PC-3 (cell line): ENCODE measurements around the gene SEMG1. TPM values are rescaled to one million over a fixed set of nuclear protein-coding genes. Genes with fewer than 3 reads are reported as not detected.

ENCODE experiments used
- ATAC-seq: fragments of 200-7000 bp; cut with Tn5 transposase; 2 replicates; pipeline ENCODE4 v1.9.1; 2020; ENCODE audit warnings: mild to moderate bottlenecking, moderate library complexity
- BruUV-seq: library from RNA; stranded (reverse); fragments of 400-500 nt; replicated peaks from 2 replicates; lab custom pipeline; 2021; lab: Mats Ljungman, UMichigan
- CTCF ChIA-PET: fragments of 300-600 bp; sonication (Branson Sonifier 250); formaldehyde crosslinking; loops from one replicate; lab custom pipeline; 2022; ENCODE audit warnings: antibody characterized with exemption; lab: Charles Lee
- POLR2A ChIA-PET: fragments of 300-600 bp; sonication (Branson Sonifier 250); formaldehyde crosslinking; loops from one replicate; lab custom pipeline; 2022; ENCODE audit warnings: antibody characterized with exemption; ENCODE audit not compliant: unreplicated experiment; lab: Charles Lee
- DNase-seq: peaks from one replicate; pipeline ENCODE4 v3.0.0-alpha.2; 2015
- H2AFZ ChIP-seq: fragments of 300-600 bp; sonication (generic); 2 replicates; pipeline ENCODE4 v1.6.0; 2016; ENCODE audit warnings: antibody characterized with exemption, low read length
- H3F3A ChIP-seq: fragments of 300-600 bp; sonication (generic); one replicate; pipeline ENCODE4 v1.6.0; 2017; ENCODE audit warnings: antibody characterized with exemption, low read length, control low read depth, mild to moderate bottlenecking; ENCODE audit not compliant: unreplicated experiment
- H3K27ac ChIP-seq: fragments of 300-600 bp; sonication (generic); 2 replicates; pipeline ENCODE4 v1.5.1; 2016; ENCODE audit warnings: mild to moderate bottlenecking, low read length
- H3K27me3 ChIP-seq: fragments of 300-600 bp; sonication (generic); 2 replicates; pipeline ENCODE4 v1.6.1; 2016; ENCODE audit warnings: low read length, mixed read lengths
- H3K36me3 ChIP-seq: fragments of 300-600 bp; sonication (generic); 2 replicates; pipeline ENCODE4 v1.6.1; 2016; ENCODE audit warnings: low read depth, mixed run types, low read length, mixed read lengths
- H3K4me1 ChIP-seq: fragments of 300-600 bp; sonication (generic); 2 replicates; pipeline ENCODE4 v1.5.1; 2016; ENCODE audit warnings: low read length; ENCODE audit not compliant: insufficient read depth
- H3K4me2 ChIP-seq: fragments of 300-600 bp; sonication (generic); 2 replicates; pipeline ENCODE4 v1.6.0; 2016; ENCODE audit warnings: low read length
- H3K4me3 ChIP-seq: fragments of 300-600 bp; sonication (generic); 2 replicates; pipeline ENCODE4 v1.5.1; 2016; ENCODE audit warnings: mild to moderate bottlenecking, low read length, mixed read lengths
- H3K79me2 ChIP-seq: fragments of 300-600 bp; sonication (generic); 2 replicates; pipeline ENCODE4 v1.6.1; 2017; ENCODE audit warnings: low read length, mixed read lengths
- H3K9ac ChIP-seq: fragments of 300-600 bp; sonication (generic); 2 replicates; pipeline ENCODE4 v1.6.0; 2016; ENCODE audit warnings: mild to moderate bottlenecking, low read length
- H3K9me2 ChIP-seq: fragments of 300-600 bp; sonication (generic); replicated peaks from 2 replicates; pipeline ENCODE4 v1.6.1; 2016; ENCODE audit warnings: mixed run types, low read length, mixed read lengths
- H3K9me3 ChIP-seq: fragments of 300-600 bp; sonication (generic); 2 replicates; pipeline ENCODE4 v1.6.1; 2016; ENCODE audit warnings: low read length, mixed read lengths
- H4K20me1 ChIP-seq: fragments of 300-600 bp; sonication (generic); 2 replicates; pipeline ENCODE4 v1.6.1; 2016; ENCODE audit warnings: low read length, mixed read lengths
- EZH2 ChIP-seq: fragments of 300-600 bp; sonication (generic); IDR thresholded peaks from one replicate; pipeline ENCODE4 v1.6.1; 2017; ENCODE audit warnings: antibody characterized with exemption, mild to moderate bottlenecking, low read length; ENCODE audit not compliant: unreplicated experiment
- EZH2phosphoT487 ChIP-seq: fragments of 300-600 bp; sonication (generic); IDR thresholded peaks from 2 replicates; pipeline ENCODE4 v1.6.1; 2018; ENCODE audit warnings: mild to moderate bottlenecking, antibody characterized with exemption, low read length, borderline replicate concordance
- intact Hi-C: fragments of 100-400 bp; cut with micrococcal nuclease; formaldehyde crosslinking; loops from 2 replicates; pipeline ENCODE4 v1.9.0; 2023
- total RNA-seq: library from RNA; depleted of rRNA; stranded (reverse); fragments of >200 nt; gene quantifications from 2 replicates; pipeline ENCODE4 v1.2.3, GENCODE V29; 2014
- TF ChIP-seq, protein P1 (sequence below): fragments of 300-600 bp; sonication (generic); conservative IDR thresholded peaks from 2 replicates; pipeline ENCODE4 v1.5.1; 2017; ENCODE audit warnings: antibody characterized with exemption, low read depth, mild to moderate bottlenecking, low read length

Gene SEMG1
- total RNA-seq, 1 experiment from 2014 or later, result not detected

- ChIA-PET POLR2A (interaction anchor here (0.6 kb wide), 1 partner anchor 11 kb away, joined by 6 read pairs; no protein-coding TSS in a partner anchor), CTCF (no interaction called here)
- H3K36me3 ChIP-seq, result peaks cover 4% of the 10 kb centered on the region; the same call in 1 of the 2 replicates
- intact Hi-C loops, result no loop called here
- no peaks in the 10 kb centered on the region for H4K20me1 ChIP-seq
- H3K9me2 ChIP-seq, result no peaks in the 10 kb centered on the region
- no TSS peak for BruUV-seq
- peaks cover 5% of the 10 kb centered on the region for H3K4me1 ChIP-seq
- no peak for TF ChIP-seq EZH2
- no peak for TF ChIP-seq EZH2phosphoT487
- TF ChIP-seq, protein P1, sequence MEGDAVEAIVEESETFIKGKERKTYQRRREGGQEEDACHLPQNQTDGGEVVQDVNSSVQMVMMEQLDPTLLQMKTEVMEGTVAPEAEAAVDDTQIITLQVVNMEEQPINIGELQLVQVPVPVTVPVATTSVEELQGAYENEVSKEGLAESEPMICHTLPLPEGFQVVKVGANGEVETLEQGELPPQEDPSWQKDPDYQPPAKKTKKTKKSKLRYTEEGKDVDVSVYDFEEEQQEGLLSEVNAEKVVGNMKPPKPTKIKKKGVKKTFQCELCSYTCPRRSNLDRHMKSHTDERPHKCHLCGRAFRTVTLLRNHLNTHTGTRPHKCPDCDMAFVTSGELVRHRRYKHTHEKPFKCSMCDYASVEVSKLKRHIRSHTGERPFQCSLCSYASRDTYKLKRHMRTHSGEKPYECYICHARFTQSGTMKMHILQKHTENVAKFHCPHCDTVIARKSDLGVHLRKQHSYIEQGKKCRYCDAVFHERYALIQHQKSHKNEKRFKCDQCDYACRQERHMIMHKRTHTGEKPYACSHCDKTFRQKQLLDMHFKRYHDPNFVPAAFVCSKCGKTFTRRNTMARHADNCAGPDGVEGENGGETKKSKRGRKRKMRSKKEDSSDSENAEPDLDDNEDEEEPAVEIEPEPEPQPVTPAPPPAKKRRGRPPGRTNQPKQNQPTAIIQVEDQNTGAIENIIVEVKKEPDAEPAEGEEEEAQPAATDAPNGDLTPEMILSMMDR, result no peak
- DNase-seq (no peak), ATAC-seq (no peak)
- H3F3A ChIP-seq, result no peaks in the 10 kb centered on the region
- H3K4me2 ChIP-seq, result no peak overlapping the region
- H3K27ac ChIP-seq, result no peak overlapping the region
- H3K27me3 ChIP-seq, result no peaks in the 10 kb centered on the region
- no peak overlapping the region for H2AFZ ChIP-seq
- H3K9ac ChIP-seq, result no peak overlapping the region
- no peaks in the 10 kb centered on the region for H3K79me2 ChIP-seq
- H3K9me3 ChIP-seq, result peaks cover 13% of the 10 kb centered on the region
- H3K4me3 ChIP-seq, result no peak overlapping the region
Measured at GRCh38 chr20:45163083-45163803, 43.6 kb upstream of the SEMG1 start.

DNA sequence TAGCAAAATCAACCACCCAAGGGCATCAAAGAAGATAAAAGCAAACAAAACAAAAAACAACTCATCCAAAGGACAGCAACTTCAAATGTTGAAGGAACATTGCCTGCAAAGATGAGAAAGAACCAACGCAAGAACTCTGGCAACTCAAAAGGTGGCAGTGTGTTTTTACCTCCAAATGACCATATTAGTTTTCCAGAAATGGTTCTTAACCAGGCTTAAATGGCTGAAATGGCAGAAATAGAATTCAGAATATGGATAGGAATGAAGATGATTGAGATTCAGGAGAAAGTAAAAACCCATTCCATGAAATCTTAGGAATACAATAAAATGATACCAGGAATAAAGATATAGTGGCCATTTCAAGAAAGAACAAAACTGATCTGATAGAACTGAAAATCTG, 41.9 kb upstream of the SEMG1 start:
- intact Hi-C loops, result no loop called here
- no peaks in the 10 kb centered on the region for H3K9me2 ChIP-seq
- H3K27me3 ChIP-seq, result no peaks in the 10 kb centered on the region
- ATAC-seq, result no peak
- no peaks in the 10 kb centered on the region for H3K4me1 ChIP-seq
- no peaks in the 10 kb centered on the region for H4K20me1 ChIP-seq
- TF ChIP-seq EZH2phosphoT487 (no peak), EZH2 (no peak)
- TF ChIP-seq, protein P1, result no peak
- no peak overlapping the region for H2AFZ ChIP-seq
- no peak overlapping the region for H3K27ac ChIP-seq
- POLR2A ChIA-PET, result no interaction called here
- peaks cover 6% of the 10 kb centered on the region; the same call in 1 of the 2 replicates for H3K9me3 ChIP-seq
- H3K9ac ChIP-seq, result no peak overlapping the region
- H3K79me2 ChIP-seq, result no peaks in the 10 kb centered on the region
- no peak for DNase-seq
- CTCF ChIA-PET, result no interaction called here
- no peaks in the 10 kb centered on the region for H3K36me3 ChIP-seq
- BruUV-seq, result no TSS peak
- H3K4me2 ChIP-seq, result no peak overlapping the region
- no peaks in the 10 kb centered on the region for H3F3A ChIP-seq
- no peak overlapping the region for H3K4me3 ChIP-seq

GRCh38 chr20:45173522-45173921, 33.3 kb upstream of the SEMG1 start:
- Histone ChIP-seq H2AFZ (no peak overlapping the region), H3K4me2 (peak overlapping the region; percentile 62)

More at GRCh38 chr20:45173522-45173921, 33.3 kb upstream of the SEMG1 start:
- ChIA-PET POLR2A (no interaction called here), CTCF (interaction anchor here (0.8 kb wide), 1 partner anchor 35 kb away, joined by 3 read pairs; no protein-coding TSS in a partner anchor)
- ATAC-seq (peak; percentile 35), DNase-seq (peak; percentile 70)
- BruUV-seq, result no TSS peak
- H3K79me2 ChIP-seq, result no peaks in the 10 kb centered on the region
- TF ChIP-seq EZH2phosphoT487 (no peak), EZH2 (no peak)
- TF ChIP-seq, protein P1, result no peak
- intact Hi-C loops, result no loop called here
- H4K20me1 ChIP-seq, result no peaks in the 10 kb centered on the region
- H3K27ac ChIP-seq, result peak overlapping the region; percentile 93
- H3K4me1 ChIP-seq, result peaks cover 48% of the 10 kb centered on the region
- no peaks in the 10 kb centered on the region for H3K9me3 ChIP-seq
- no peaks in the 10 kb centered on the region for H3K36me3 ChIP-seq
- H3K9ac ChIP-seq, result peak overlapping the region; percentile 60
- H3K4me3 ChIP-seq, result no peak overlapping the region
- H3F3A ChIP-seq, result no peaks in the 10 kb centered on the region
- H3K27me3 ChIP-seq, result no peaks in the 10 kb centered on the region
- H3K9me2 ChIP-seq, result no peaks in the 10 kb centered on the region
